OCI-LY3 (cell line): ENCODE data around the gene KCMF1.

Experiments
- EZH2phosphoT487 ChIP-seq: fragments of 200-600 bp; shearing (Covaris generic); IDR thresholded peaks from 2 replicates; pipeline ENCODE4 v1.6.1; 2018; ENCODE audit warnings: antibody characterized with exemption, mixed run types, low read depth
- TF ChIP-seq, protein P1 (sequence below): fragments of 200-600, 300-600 bp; sonication (generic); IDR thresholded peaks from 2 replicates; pipeline ENCODE4 v1.5.1; 2014; ENCODE audit warnings: antibody characterized with exemption, low read length, low read depth

DNA sequence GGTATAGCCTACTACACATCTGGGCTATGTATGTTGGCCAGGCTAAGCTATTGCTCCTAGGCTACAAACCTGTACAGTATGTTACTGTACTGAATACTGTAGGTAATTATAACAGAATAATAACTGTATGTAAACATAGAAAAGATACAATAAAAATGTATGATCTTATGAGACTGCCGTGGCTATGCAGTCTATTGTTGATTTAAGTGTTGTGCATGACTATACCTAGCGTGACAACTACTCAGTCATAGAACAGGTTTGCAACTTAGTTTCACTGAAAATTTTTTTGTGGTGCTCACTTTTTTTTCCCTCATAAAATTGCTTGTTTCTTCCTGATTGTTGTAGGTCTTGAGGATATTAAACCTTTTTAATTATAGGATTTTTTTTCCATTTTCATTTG lies 25.9 kb downstream of the KCMF1 start:
- TF ChIP-seq, protein P1, sequence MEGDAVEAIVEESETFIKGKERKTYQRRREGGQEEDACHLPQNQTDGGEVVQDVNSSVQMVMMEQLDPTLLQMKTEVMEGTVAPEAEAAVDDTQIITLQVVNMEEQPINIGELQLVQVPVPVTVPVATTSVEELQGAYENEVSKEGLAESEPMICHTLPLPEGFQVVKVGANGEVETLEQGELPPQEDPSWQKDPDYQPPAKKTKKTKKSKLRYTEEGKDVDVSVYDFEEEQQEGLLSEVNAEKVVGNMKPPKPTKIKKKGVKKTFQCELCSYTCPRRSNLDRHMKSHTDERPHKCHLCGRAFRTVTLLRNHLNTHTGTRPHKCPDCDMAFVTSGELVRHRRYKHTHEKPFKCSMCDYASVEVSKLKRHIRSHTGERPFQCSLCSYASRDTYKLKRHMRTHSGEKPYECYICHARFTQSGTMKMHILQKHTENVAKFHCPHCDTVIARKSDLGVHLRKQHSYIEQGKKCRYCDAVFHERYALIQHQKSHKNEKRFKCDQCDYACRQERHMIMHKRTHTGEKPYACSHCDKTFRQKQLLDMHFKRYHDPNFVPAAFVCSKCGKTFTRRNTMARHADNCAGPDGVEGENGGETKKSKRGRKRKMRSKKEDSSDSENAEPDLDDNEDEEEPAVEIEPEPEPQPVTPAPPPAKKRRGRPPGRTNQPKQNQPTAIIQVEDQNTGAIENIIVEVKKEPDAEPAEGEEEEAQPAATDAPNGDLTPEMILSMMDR, result no peak
- TF ChIP-seq EZH2phosphoT487, result no peak
